Measurements from ENCODE around the gene UQCR10.
A peak's percentile ranks its signal among the peaks of the same experiment; 100 is the strongest.

The UQCR10 gene

GRCh38 chr22:29765905-29766631 is 1.1 kb upstream of the UQCR10 start:
- DNase-seq = peak; percentile 37 to 40

- DNase-seq = peak; percentile 98
These were observed 468 bp upstream of the UQCR10 start, which contains the start of gene ZMAT5 for GRCh38 chr22:29766632-29767170. Gene ZMAT5 (minus strand): TSS chr22:29767007. CDS start chr22:29748544, 18,463 bp downstream.

- no peak for DNase-seq
These were observed 1.0 kb downstream of the UQCR10 start for GRCh38 chr22:29768052-29768693.

- DNase-seq = no peak
These were observed 2.7 kb downstream of the UQCR10 start for GRCh38 chr22:29769723-29770321.

GRCh38 chr22:29772170-29772641 is 5.0 kb downstream of the UQCR10 start:
- DNase-seq = peak; percentile 23 to 24

GRCh38 chr22:29773233-29773632 is 6.1 kb downstream of the UQCR10 start:
- no peak for DNase-seq

GRCh38 chr22:29780220-29780619 is 13.1 kb downstream of the UQCR10 start:
- no peak for DNase-seq

- no peak for DNase-seq
These were observed 13.8 kb downstream of the UQCR10 start for GRCh38 chr22:29780748-29781676.

GRCh38 chr22:29782061-29782845 is 15.1 kb downstream of the UQCR10 start:
- no peak for DNase-seq

GRCh38 chr22:29784451-29785361 is 17.5 kb downstream of the UQCR10 start:
- DNase-seq = no peak

- no peak for DNase-seq
These were observed 18.9 kb downstream of the UQCR10 start for GRCh38 chr22:29786031-29786430.

- no peak for DNase-seq
These were observed 20.3 kb downstream of the UQCR10 start for GRCh38 chr22:29787371-29787980.

- DNase-seq = peak; percentile 44 to 57
These were observed 21.4 kb downstream of the UQCR10 start for GRCh38 chr22:29788339-29789279.

GRCh38 chr22:29790061-29790460 is 22.9 kb downstream of the UQCR10 start:
- no peak for DNase-seq

GRCh38 chr22:29793396-29793795 is 26.2 kb downstream of the UQCR10 start:
- no peak for DNase-seq

GRCh38 chr22:29795663-29796062 is 28.5 kb downstream of the UQCR10 start:
- no peak for DNase-seq

- DNase-seq = no peak
These were observed 30.2 kb downstream of the UQCR10 start for GRCh38 chr22:29797351-29797750.

GRCh38 chr22:29798318-29798717 is 31.1 kb downstream of the UQCR10 start:
- peak; percentile 18 to 20 for DNase-seq

- no peak for DNase-seq
These were observed 31.6 kb downstream of the UQCR10 start for GRCh38 chr22:29798801-29799200.

All from Kasumi-1 (cell line).